ENCODE data around the gene ADAMTS10.
"Not testable (repeated sequence)": the region's sequence is repeated elsewhere in the genome, so short reads cannot be mapped to it uniquely, and the experiment has no call there.

Gene ADAMTS10

DNA sequence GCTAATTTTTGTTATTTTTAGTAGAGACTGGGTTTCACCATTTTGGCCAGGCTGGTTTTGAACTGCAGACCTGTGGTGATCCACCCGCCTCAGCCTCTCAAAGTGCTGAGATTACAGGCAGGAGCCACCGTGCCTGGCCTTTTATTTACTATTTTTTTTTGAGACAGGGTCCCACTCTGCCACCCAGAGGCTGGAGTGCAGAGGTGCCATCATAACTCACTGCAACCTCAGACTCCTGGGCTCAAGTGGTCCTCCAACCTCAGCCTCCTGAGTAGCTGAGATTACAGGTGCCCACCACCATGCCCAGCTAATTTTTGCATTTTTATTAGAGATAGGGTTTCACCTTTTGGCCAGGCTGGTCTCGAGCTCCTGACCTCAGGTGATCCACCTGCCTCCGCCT lies 12.4 kb upstream of the ADAMTS10 start:
- not testable (repeated sequence) for DNase-seq

DNA sequence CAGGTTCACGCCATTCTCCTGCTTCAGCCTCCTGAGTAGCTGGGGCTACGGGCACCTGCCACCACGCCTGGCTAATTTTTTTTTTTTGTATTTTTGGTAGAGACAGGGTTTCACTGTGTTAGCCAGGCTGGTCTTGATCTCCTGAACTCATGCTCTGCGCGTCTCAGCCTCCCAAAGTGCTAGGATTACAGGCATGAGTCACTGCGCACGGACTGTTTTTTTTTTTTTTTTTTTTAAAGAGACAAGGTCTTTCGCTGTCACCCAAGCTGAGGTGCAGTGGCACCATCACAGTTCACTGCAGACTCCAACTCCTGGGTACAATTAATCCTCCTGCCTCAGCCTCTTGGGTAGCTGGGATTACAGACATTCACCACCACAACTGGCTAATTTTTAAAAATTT lies 8.2 kb upstream of the ADAMTS10 start:
- no peak for DNase-seq

GRCh38 chr19:8617984-8618383 lies 7.5 kb upstream of the ADAMTS10 start:
- no peak for DNase-seq

- not testable (repeated sequence) for DNase-seq
Observed at GRCh38 chr19:8617325-8617724, 6.8 kb upstream of the ADAMTS10 start.

GRCh38 chr19:8616861-8617260 lies 6.3 kb upstream of the ADAMTS10 start:
- DNase-seq, result no peak

DNA sequence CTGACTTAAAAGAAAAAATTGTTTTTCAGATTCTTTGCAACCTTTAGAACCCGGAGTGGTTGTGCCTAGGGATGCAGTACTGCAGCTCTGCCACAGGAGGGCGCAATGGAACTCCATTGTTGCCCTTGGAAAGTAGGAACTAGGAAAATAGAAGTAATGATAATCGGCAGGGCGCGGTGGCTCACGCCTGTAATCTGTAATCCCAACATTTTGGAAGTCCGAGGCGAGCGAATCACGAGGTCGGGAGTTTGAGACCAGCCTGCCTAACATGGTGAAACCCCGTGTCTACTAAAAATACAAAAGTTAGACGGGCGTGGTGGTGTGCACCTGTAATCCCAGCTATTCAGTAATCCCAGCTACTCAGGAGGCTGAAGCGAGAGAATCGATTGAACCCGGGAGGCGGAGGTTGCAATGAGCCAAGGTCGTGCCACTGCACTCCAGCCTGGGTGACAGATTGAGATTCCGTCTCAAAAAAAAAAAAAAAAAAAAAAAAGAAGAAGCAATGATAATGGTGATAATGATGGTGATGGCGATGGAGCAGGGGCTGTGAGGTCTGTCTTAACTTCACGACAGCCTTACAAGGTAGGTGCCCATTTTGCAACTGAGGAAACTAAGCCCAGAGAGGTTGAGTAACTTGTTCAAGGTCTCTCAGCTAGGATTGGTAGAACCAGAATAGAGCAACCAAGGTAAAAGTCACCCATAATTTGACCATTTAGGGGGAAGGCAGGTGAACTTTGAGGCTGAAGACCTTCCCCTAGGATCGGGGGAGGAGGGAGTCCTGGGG lies 5.5 kb upstream of the ADAMTS10 start:
- no peak for DNase-seq

DNA sequence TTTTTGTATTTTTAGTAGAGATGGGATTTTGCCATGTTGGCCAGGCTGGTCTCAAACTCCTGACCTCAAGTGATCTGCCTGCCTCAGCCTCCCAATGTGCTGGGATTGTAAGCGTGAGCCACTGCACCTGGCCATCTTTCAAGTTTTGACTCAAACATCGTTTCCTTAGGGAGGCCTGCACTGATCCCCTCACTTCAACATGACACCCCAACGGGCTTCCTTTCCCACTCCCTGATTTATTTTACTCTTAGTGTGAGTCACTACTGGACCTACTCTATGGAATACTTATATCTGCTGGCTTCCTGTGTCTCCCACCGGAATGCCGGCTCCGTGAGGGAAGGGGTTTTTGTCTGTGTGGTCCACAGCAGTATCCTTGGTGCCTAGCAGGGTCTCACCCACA lies 4.5 kb upstream of the ADAMTS10 start:
- DNase-seq, result no peak

DNA sequence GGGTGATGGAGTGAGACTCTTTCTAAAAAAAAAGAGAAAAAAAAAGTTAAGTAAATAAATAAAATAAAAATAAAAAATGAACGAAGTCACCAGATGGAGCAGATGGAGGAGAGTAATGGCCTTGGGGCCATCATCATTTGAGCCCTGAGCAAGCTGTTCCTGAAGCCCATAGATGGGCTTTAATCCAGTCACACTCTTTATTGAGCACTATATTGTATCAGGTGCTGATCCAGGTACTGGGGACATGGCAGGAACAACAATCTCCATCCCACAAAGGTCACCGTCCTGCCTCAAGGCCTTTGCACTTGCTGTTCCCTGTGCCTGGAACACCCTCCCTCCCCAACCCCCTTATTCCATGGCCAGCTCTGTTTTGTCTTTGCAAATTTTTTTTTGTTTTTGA lies 3.9 kb upstream of the ADAMTS10 start:
- no peak for DNase-seq

- DNase-seq, result no peak
Observed at GRCh38 chr19:8612807-8613171, 2.3 kb upstream of the ADAMTS10 start.

DNA sequence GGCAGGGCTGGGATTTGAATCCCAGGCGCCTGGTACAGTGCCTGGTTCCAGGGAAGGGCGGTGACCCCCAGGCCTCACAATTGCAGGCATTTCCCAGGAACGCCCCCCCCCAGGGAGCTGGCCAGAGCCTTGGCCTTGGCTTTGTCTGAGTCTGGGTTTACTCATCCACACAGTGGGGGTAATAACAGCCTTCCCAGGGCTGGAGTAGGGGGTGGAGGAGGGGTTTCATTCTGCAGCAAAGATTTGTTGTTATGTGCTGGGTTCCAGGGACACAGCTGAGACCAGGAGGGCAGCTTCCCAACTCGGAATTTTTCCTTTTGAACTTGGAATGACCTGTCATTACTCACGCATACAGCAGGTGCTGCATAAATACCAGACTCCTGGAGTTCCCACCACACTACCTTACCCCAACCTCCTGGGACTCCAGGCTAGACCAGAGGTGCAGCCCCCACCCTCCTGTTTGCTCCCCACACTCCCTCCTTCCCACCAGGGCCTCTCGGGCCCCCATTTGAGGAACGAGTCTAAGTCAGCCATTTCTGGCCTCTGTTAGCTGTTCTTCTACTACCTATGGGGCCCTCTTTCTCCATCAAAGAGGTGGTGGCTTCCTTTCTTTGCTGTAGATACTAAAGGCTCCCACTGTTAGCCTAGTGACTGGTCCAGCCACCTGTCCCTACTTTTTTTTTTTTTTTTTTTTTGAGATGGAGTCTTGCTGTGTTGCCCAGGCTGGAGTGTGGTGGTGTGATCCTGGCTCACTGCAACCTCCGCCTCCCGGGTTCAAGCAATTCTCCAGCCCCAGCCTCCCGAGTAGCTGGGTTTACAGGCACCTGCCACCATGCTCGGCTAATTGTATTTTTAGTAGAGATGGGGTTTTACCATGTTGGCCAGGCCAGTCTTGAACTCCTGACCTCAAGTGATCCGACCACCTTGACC lies 1.6 kb upstream of the ADAMTS10 start:
- no peak for DNase-seq

DNA sequence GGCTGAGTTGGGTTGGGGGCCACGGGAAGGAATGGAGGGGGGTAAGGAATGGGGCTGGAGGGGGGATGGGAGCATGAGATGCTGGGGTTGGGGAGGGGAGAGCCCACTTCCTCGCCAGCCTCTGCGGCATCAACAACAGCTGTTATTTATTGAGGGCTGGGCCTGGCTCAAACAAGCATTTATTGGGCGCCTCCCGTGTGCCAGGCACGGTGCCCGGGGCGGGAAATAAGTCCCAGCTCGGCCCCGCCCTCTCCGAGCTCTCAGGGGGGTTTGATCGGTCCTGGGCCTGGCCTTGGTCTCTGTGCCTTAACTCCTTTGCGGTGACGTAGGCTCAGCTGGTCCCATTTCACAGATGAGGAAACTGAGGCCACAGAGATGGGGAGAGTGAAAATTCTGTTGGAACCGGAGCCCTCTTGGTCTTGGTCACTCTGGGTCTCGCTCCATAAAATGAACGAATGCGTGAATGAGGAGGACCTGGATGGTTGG lies 919 bp upstream of the ADAMTS10 start:
- no peak for DNase-seq

- DNase-seq, result no peak
Observed at GRCh38 chr19:8610936-8611300, 403 bp upstream of the ADAMTS10 start.

DNA sequence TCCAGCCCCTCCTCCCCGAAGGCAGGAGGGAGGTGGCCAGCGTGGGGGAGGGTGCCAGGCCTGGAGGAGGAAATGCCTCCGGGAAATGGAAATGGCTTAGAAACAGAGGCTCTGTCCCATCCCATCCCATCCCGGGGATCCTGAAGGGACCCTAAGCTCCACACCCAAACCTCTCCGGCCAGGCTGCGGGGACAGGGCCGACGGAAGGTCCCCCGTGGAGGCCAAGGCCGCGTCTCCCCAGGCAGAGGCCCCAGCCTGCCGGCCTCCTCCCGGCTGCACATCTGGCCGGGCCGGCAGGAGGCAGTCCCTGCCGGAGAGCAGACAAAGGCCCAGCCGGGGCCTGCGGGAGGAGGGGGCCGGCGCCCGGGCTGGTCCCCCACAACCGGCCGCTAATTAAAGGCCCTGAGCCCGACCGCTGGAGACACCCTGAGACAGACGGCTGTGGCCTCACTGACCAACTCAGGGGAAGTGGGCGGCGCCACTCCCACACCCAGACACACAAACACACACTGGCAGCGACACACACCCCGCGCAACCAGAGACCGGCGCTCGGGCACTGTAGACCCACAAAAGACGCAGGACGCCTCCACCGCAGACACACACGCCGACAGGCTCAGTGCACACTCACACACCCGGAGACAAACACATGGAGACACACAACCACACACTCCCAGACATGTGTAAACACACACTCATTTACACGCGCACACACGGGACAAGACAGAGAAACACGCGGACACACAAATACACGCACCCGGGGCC lies 1.1 kb downstream of the ADAMTS10 start:
- DNase-seq, result no peak

GRCh38 chr19:8608941-8609278 lies 1.6 kb downstream of the ADAMTS10 start:
- no peak for DNase-seq

DNA sequence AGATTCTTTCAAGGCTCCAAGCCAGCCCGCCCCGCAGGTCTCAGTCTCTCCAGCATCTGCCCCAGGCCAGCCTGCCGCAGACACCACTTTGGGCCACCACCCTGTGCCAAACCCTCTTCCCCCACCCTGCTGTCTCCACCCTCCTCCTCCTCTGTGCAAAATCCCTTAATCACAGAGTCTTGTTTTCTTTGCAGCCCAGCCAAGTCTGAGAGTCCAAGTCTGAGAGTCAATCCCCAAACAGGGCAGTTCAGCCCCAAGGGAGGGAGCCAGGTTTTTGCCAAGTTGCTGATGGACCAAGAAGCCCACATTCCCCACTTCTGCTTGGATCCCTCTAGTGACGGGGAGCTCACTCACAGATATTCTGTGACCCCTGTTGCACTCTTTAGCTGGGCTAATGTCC lies 3.1 kb downstream of the ADAMTS10 start:
- no peak for DNase-seq

- DNase-seq, result no peak
Observed at GRCh38 chr19:8605514-8605913, 5.0 kb downstream of the ADAMTS10 start.

DNA sequence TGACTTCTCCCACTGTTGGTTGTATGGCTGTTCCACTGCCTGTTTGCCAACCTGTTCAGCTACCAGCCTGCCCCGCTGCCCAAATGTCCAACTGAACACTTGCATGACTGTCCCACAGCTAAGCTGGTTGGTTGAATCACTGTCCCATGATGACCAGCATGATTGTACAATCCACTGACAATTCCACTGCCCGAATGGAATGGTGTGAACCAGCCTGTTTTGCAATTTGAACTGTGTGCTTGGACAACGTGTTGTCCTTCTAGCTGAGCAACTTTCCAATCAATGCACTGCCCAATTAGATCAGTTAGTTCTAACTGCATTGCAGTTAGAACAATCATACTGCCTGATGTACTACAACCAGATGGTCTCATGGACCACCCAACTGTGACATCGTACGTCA lies 8.7 kb downstream of the ADAMTS10 start:
- no peak for DNase-seq

DNA sequence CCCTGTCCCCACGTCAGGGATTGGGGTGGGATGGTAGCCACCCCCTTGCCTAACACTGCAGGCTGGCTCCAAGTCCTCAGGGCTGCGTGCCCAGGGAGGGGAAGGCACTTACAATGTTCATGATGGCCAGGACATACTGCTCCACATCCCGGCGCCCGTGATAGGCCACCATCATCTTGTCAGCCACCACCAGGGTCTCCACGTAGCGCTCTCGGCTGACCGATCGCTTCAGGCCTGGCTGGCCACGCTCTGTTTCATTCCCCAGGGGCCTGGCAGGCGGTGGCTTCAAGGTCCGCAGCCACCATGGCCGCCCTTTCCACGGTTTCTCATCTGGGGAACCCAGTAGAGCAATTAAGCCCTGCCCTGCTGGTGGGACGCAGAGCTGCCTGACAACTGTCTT lies 9.7 kb downstream of the ADAMTS10 start:
- no peak for DNase-seq

DNA sequence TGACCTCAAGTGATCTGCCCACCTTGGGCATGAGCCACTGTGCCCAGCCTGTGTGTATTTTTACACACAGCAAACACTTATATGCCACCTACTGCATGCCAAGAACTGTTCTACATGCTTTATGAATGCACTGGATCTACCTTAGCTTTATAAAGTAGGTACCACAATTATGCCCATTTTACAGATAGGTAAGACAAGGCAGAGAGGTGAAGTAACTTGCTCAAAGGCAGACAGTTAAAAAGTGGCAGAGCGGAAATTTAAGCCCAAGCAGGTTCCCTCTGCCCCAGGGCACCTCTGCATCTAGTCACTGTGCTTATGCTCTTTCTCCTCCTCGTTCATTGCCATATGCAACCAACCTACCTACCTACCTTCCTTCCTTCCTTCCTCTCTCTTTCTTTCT lies 10.5 kb downstream of the ADAMTS10 start:
- no peak for DNase-seq

DNA sequence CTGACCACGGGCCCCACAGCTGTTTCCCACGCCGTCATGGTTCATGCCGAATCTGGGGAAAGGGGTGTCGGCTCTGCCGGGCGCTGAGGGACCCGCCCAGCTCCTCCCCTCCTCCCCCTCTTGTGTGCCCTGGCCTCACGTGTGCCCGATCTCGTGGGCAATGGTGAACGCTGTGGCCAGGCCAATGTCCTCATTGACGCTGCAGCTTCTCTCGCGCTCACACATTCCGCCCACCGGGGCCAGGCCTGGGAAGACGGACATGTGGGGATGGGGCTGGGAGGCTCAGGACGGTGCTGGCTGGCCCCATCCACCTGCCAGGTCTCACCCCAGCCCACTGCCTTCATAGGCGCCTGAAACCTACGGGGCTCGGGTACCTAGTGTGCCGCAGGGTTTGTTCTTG lies 14.3 kb downstream of the ADAMTS10 start:
- DNase-seq, result no peak

GRCh38 chr19:8595651-8596050 lies 14.9 kb downstream of the ADAMTS10 start:
- no peak for DNase-seq

DNA sequence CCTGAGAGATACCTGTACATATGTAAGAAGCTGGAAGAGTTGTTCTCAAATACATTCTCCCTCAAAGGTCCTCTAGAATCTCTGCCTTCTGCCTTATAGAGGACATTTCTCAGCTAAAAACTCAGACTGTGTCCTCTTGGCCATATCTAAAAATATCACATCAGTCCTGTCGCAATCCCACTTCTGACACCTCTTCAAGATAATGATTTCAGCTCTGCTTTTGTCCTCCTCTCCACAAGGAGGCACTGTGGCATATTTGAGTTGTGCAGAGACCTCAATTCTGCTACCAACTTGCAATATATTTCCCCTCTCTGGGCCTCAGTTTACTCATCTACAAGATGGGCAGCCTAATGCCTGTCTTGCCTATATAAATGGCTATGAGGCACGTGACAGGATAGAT lies 16.6 kb downstream of the ADAMTS10 start:
- no peak for DNase-seq

- no peak for DNase-seq
Observed at GRCh38 chr19:8592231-8593009, 18.1 kb downstream of the ADAMTS10 start.
